GM21447 (cell line): ENCODE measurements around the gene TNFSF12.

ENCODE experiments used
- ATAC-seq: cut with Tn5 transposase; IDR thresholded peaks from one replicate; pipeline ENCODE4 v1.9.1; 2021; ENCODE audit not compliant: unreplicated experiment

The TNFSF12 gene, protein sequence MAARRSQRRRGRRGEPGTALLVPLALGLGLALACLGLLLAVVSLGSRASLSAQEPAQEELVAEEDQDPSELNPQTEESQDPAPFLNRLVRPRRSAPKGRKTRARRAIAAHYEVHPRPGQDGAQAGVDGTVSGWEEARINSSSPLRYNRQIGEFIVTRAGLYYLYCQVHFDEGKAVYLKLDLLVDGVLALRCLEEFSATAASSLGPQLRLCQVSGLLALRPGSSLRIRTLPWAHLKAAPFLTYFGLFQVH

DNA sequence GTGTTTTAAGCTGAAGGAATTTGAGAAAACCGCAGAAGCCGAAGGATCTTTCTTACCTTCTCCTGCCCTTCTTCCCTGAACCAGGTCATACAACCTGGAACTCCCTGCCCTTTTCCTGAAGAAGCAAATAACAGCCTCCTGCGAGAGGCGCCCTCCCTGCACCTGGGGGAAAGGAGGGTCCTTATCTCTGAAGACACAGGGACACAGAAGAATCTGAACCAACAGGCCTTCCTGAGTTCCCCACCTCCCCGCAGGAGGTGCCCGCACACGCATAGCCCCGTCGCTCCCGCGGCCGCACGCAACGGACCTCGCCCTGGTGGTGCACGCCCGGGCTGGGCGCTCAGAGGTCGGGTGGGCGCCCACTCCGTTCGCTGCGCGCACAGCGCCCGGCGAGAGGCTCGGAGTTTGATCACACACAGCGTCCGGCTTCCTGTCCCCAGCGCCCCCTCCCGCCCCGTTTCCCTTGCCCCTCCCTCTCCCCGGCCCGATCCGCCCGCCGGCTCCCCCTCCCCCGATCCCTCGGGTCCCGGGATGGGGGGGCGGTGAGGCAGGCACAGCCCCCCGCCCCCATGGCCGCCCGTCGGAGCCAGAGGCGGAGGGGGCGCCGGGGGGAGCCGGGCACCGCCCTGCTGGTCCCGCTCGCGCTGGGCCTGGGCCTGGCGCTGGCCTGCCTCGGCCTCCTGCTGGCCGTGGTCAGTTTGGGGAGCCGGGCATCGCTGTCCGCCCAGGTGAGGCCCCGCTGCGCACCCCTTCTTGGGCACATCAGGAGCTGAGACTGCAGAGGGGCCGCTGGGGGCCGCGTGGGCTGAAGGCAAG, at the start of gene TNFSF12:
TNFSF12 (plus strand) TSS at position 474 of the 816 bp plus-strand sequence; CDS start at position 570, 96 bp downstream.
- ATAC-seq: no peak

DNA sequence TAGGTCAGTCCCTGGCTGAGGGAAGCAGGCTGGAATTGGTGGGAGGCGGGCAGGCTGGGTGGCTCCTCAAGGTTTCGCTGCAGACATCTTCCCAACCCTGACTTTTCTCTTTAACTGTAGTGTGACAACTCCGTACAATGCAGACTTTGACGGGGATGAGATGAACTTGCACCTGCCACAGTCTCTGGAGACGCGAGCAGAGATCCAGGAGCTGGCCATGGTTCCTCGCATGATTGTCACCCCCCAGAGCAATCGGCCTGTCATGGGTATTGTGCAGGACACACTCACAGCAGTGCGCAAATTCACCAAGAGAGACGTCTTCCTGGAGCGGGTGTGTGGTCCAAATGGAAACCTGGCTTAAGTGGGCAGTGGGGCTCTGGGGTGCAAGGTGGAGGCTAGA, 49.7 kb upstream of the TNFSF12 start:
- no peak for ATAC-seq

DNA sequence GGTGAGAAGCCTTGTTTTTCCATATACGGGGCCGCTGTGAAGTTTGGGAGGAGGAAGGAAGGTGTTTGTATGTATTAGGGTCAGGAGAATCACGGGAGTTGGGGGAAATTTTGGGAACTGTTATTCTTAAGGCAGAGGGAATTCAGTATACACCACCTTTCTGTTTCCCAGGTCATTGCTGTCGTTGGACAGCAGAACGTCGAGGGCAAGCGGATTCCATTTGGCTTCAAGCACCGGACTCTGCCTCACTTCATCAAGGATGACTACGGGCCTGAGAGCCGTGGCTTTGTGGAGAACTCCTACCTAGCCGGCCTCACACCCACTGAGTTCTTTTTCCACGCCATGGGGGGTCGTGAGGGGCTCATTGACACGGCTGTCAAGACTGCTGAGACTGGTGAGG, 47.1 kb upstream of the TNFSF12 start:
- ATAC-seq: no peak

DNA sequence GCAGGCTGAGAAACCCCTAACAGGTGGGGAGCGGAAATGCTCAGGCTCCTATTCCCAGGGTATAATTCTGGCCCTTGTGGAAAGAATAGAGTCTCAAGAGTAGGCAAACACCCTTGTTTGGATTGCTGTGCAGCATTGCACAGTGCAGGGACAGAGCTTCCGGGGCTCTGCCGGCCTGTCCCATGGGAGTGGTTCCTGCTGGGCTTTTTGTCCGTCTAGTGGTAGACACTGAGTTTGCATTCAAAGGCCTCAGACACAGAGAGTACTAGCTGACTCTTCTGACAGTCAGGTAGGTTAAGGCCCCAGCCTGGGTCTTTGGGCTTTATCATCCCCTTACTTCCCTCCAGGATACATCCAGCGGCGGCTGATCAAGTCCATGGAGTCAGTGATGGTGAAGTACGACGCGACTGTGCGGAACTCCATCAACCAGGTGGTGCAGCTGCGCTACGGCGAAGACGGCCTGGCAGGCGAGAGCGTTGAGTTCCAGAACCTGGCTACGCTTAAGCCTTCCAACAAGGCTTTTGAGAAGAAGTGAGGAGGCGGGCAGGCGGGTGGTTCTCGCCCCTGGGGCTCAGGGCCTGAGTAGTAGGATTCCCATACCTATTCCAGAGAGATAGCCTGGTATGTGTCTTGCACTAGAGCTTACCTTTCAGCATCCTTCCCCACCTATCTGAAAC, 46.5 kb upstream of the TNFSF12 start:
- ATAC-seq: no peak

DNA sequence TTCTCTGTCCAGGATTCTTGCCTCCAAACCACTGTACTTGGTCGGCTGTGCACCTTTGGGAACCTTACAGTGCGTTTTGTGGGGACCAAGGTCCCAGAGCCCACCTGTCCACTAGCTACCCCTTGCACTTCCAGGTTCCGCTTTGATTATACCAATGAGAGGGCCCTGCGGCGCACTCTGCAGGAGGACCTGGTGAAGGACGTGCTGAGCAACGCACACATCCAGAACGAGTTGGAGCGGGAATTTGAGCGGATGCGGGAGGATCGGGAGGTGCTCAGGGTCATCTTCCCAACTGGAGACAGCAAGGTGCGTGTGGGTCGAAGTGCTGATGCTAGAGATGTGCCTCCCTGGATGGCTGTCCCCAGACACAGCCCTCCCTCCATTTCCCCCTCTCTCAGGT, 45.9 kb upstream of the TNFSF12 start:
- ATAC-seq: no peak

DNA sequence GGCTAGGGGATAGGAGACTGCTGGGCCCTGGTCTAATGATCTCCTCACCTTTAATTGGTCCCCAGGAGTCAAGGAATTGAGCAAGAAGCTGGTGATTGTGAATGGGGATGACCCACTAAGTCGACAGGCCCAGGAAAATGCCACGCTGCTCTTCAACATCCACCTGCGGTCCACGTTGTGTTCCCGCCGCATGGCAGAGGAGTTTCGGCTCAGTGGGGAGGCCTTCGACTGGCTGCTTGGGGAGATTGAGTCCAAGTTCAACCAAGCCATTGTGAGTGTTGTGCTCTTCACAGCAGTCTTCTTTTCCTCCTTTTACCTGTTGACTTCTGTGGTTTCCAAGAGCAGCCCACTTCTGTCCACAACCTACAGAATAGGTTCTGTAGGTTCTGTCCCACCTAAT, 45.3 kb upstream of the TNFSF12 start:
- no peak for ATAC-seq

DNA sequence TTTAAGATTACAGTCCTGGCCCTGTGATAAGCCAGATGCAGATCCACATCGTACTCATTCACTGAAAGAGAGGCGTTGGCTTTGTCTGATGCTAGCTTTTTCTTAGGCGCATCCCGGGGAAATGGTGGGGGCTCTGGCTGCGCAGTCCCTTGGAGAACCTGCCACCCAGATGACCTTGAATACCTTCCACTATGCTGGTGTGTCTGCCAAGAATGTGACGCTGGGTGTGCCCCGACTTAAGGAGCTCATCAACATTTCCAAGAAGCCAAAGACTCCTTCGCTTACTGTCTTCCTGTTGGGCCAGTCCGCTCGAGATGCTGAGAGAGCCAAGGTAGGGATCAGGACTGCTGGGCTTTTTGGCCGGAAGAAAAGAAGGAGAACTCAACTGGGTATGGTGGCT, 40.7 kb upstream of the TNFSF12 start:
- no peak for ATAC-seq

DNA sequence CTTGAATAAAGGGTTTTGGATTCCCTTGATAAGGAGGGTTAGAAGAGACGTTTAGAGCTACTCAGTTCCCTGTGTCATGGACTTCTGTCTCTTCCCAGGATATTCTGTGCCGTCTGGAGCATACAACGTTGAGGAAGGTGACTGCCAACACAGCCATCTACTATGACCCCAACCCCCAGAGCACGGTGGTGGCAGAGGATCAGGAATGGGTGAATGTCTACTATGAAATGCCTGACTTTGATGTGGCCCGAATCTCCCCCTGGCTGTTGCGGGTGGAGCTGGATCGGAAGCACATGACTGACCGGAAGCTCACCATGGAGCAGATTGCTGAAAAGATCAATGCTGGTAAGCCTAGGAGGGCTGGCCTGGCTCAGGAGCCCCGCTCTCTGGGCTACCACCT, 40.0 kb upstream of the TNFSF12 start:
- no peak for ATAC-seq

DNA sequence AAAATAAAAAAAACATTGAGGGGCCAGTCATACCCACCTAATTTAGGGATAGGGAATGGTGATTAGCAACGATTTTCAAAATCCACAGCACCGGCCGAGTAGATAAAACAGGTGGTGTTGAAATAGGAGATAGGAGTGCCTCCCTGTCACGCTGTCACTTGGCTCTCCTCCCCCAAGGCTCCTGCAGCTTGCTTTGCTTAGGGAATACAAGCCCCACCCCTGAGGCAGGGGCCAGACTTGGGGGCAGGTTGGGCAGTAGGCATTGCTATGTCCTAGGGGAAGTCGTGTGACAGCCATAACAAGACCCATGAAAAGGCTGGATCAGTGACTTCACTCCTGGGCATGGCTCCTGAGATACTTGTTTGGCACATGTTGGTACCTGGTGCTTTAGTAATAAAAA, 38.9 kb upstream of the TNFSF12 start:
- no peak for ATAC-seq

DNA sequence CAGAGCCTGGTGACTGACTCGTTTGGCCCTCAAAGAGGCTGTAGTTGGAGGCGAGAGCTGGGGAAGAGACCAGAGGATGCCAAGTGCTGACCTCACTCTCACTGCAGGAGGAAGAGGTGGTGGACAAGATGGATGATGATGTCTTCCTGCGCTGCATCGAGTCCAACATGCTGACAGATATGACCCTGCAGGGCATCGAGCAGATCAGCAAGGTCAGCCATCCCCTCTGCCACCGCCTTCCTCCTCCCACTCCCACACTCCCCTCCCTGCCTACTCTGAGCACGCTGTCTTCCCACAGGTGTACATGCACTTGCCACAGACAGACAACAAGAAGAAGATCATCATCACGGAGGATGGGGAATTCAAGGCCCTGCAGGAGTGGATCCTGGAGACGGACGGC, 37.8 kb upstream of the TNFSF12 start:
- no peak for ATAC-seq

DNA sequence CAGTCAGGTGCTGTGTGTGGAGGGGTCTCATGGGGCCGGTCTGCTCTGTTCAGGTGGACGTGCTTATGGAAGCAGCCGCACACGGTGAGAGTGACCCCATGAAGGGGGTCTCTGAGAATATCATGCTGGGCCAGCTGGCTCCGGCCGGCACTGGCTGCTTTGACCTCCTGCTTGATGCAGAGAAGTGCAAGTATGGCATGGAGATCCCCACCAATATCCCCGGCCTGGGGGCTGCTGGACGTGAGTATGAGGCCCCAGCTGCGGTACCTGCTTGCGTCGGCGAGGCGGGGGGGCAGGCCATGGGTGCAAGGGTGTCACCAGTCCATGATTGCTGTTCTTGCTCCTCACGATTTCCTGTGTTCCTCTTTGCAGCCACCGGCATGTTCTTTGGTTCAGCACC, 36.8 kb upstream of the TNFSF12 start:
- ATAC-seq: no peak

DNA sequence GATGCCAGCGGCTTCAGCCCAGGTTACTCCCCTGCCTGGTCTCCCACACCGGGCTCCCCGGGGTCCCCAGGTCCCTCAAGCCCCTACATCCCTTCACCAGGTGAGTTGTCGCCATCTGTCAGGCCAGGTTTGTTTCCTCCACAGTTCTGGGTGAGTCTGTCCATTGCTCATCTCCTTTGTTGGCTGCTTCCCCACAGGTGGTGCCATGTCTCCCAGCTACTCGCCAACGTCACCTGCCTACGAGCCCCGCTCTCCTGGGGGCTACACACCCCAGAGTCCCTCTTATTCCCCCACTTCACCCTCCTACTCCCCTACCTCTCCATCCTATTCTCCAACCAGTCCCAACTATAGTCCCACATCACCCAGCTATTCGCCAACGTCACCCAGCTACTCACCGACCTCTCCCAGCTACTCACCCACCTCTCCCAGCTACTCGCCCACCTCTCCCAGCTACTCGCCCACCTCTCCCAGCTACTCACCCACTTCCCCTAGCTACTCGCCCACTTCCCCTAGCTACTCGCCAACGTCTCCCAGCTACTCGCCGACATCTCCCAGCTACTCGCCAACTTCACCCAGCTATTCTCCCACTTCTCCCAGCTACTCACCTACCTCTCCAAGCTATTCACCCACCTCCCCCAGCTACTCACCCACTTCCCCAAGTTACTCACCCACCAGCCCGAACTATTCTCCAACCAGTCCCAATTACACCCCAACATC, 35.9 kb upstream of the TNFSF12 start:
- no peak for ATAC-seq

DNA sequence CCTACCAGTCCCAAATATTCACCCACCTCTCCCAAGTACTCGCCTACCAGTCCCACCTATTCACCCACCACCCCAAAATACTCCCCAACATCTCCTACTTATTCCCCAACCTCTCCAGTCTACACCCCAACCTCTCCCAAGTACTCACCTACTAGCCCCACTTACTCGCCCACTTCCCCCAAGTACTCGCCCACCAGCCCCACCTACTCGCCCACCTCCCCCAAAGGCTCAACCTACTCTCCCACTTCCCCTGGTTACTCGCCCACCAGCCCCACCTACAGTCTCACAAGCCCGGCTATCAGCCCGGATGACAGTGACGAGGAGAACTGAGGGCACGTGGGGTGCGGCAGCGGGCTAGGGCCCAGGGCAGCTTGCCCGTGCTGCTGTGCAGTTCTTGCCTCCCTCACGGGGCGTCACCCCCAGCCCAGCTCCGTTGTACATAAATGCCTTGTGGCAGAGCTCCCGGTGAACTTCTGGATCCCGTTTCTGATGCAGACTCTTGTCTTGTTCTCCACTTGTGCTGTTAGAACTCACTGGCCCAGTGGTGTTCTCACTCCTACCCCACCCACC, 34.9 kb upstream of the TNFSF12 start:
- ATAC-seq: no peak

DNA sequence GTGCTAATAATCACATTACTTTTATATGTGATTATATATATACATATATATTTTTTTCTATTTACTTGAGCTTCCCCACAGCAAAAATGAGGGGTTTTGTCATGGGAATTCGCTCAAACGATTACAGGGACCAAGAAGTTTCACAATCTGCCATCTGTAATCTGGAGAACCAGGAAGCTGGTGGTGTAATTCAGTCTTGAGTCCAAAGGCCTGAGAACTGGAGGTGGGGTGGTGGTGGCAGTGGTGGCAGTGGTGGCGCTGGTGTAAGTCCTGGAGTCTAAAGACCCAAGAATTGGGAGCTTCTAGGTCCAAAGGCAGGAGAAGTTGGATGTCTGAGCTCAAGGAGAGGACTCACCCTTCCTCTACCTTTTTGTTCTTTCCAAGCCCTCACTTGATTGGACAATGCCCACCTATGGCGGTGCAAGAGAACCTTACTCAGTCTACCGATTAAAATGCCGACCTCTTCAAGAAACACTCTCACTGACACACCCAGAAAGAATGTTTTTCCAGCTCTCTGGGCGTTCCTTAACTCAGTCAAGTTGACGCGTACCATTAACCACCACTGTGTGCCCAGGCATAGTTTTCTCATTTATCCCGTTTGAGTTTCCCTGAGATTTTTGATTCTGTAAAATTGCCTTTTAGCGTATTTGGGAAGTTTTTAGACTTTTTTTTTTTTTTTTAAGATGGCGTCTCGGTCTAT, 32.8 kb upstream of the TNFSF12 start:
- no peak for ATAC-seq

DNA sequence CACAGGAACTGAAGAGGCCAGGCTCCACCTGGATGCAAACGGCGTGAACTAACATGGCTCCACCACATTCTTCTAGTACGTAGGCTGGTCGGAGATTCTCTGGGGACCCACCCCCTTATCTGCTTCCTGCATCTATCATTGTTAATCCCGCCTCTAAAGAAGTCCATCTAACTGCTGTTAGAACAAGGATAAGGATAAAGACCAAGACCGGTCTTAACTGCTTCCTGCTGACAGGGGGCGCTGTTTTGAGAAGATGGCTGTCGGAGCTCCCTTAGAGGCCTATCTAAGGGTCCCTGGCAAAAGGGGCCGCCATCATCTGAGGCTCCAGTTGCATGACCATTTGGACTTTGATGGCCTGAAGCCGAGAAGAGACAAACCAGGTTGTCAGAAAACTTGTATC, 25.8 kb upstream of the TNFSF12 start:
- no peak for ATAC-seq

DNA sequence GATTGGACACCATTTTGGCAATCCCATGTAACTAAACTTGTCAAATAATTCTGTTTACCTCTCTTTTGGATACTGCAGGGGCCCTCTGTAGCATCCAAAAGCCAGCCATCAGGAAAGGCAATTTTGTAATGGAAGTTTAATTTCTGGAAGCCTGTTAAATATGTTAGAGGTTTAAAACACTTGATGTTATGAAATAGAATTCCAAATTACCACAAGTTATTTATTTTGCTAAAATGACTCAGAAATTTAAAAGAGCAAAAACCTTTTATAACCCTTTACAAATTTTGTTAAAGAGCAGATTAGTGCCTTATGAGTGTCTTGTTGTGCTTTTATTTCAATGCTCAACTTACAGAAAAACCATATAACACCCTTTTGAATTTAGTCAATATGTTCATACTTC, 20.0 kb upstream of the TNFSF12 start:
- ATAC-seq: no peak

DNA sequence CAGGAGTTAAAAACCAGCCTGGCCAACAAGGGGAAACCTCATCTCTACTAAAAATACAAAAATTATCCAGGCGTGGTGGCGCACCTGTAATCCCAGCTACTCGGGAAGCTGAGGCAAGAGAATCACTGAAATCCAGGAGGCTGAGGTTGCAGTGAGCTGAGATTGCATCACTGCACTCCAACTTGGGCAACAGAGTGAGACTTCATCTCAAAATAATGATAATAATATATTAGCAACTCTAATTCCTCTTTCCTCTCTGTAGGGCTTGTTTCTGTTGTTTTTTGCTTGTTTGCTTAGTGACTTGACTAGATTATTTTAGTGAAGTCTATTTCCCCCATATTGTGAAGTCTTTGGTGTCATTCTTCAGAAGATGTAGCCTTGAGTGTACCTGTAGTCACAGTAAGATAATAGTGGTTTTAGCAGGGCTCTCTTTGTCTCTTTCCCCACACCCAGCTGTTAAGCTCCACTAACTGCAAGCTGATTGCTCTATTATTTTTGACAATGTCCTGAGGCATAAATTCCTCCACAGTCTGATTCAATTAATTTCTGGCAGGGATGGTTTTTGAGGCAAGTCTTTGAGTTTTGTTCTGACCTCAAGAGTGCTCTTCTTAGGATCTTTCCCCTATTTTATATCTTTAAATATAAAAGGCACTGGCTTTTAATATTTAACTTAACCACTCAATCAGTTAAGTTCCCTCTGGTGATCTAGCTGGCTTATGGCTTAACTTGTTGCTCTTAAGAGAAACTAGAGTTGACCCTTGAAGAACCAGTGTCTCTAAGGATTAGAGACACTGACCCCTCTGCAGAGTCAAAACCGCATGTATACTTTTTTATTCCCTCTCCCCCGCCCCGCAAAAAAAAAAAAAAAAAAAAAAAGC, 18.6 kb upstream of the TNFSF12 start:
- no peak for ATAC-seq

DNA sequence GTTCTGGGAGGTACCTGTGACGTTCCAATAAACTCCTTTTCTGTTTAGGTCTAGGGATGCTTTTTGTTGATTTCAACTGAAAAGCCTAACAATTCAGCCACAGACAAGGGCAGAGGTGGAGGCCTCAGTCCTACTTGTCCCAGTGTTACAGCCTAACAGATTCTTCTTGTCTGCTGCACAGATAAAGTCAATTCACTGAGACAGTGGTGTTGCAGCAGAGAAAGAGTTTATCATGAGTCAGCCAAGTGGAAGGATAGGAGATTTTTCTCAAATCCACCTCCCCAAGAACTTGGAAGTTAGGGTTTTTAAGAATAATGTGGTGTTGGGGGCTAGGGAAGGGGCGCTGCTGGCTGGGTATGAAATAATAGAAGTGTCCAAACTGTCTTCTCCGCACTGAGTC, 10.8 kb upstream of the TNFSF12 start:
- ATAC-seq: no peak

DNA sequence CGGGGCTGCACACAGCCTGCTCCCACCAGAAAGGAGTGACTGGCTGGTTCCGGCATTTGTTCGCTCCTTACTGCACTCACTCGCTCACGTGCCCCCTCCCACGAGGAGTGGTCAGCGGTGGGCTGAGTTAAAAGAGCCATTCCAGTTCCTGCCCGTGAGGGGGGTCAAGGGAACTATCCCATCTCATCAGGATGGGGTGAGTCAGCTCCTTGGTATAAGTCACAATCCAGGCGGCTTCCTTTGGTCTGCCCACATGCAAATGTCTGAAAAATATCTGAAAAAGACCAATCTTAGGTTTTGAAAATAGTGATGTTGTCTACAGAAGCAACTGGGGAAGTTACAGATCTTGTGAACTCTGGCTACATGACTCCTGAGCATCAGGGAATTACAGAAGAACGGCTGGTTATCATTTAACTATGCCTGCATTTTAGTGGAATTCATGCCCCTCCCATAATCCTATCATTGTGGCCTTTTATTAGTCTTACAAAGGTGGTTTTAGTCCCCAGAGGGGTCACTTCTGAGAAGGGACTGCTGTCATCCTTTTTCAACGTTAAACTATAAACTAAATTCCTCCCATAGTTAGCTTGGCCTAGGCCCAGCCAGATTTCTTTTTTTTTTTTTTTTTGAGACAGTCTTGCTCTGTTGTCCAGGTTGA, 9.8 kb upstream of the TNFSF12 start:
- ATAC-seq: no peak
